Astrocyte of the cerebellum (primary cell): ENCODE measurements around the gene RBPMS2.

Source experiments
- DNase-seq: peaks from one replicate; pipeline ENCODE4 v3.0.0-alpha.2; 2011; ENCODE audit warnings: low read depth
- H3K4me3 ChIP-seq: 2 replicates; pipeline ENCODE4 v1.5.1; 2011; ENCODE audit warnings: mild to moderate bottlenecking, low read depth, low read length, moderate library complexity
- in situ Hi-C: cut with HindIII; loops from 2 replicates; pipeline ENCODE4 v1.10.0; 2017; ENCODE audit warnings: low sequenced_read_pairs
- TF ChIP-seq, protein P1 (sequence below): IDR thresholded peaks from 2 replicates; pipeline ENCODE4 v1.5.1; 2012; ENCODE audit warnings: low read length, low read depth, moderate library complexity, mild to moderate bottlenecking; ENCODE audit errors: missing control alignments

Gene RBPMS2

DNA sequence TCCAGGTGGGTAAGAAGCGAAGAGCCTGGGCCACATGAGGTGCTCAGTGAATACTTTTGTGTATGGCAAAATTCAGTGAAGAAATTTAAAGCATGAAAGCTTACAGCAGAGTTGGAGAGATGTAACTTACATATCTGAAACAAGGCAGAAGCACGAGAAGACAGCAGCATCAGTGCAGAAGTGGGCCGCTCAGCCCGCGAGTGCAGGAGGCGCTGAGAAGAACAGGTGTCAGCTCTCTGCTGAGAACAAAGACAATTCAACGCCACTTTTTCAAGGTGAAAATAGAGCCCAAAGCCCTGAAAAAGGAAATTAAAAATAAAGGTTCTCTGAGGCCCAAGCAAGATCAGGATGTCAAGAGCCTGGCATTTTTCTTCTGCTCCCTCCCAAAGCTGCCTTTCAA lies 58.3 kb downstream of the RBPMS2 start:
- DNase-seq: no peak
- no peak overlapping the region for H3K4me3 ChIP-seq
- in situ Hi-C loops: no loop called here
- TF ChIP-seq, protein P1, sequence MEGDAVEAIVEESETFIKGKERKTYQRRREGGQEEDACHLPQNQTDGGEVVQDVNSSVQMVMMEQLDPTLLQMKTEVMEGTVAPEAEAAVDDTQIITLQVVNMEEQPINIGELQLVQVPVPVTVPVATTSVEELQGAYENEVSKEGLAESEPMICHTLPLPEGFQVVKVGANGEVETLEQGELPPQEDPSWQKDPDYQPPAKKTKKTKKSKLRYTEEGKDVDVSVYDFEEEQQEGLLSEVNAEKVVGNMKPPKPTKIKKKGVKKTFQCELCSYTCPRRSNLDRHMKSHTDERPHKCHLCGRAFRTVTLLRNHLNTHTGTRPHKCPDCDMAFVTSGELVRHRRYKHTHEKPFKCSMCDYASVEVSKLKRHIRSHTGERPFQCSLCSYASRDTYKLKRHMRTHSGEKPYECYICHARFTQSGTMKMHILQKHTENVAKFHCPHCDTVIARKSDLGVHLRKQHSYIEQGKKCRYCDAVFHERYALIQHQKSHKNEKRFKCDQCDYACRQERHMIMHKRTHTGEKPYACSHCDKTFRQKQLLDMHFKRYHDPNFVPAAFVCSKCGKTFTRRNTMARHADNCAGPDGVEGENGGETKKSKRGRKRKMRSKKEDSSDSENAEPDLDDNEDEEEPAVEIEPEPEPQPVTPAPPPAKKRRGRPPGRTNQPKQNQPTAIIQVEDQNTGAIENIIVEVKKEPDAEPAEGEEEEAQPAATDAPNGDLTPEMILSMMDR: no peak

DNA sequence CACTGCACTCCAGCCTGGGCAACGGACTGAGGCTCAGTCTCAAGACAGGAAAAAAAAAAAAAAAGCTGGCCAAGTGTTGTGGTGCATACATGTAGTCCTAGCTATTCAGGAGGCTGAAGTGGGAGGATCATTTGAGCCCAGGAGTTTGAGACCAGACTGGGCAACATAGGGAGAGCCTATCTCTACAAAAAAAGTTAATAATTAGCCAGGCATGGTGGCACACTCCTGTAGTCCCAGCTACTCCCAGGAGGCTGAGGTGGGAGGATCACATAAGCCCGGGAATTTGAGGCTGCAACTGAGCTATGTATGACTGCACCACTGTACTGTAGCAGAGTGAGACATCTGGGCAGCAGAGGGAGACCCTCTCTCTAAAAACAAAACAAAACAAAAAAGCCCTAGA lies 58.9 kb downstream of the RBPMS2 start:
- TF ChIP-seq, protein P1: no peak
- in situ Hi-C loops: no loop called here
- no peak for DNase-seq
- H3K4me3 ChIP-seq: no peak overlapping the region

DNA sequence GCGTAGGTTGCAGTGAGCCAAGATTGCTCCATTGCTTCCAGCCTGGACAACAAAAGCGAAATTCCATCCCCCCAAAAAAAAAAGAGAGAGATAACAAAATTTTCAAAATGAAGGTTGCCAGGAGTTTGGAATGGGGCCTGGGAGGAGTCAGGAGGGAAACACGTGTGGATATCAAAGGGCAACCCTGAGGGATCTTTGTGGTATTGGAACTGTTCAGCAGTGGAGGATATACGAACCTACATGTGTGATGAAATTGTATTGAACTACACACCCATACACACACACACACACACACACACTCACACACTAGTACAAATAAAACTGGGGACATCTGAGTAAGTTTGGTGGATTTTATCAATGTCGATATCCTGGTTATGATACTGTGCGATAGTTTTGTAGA lies 61.8 kb downstream of the RBPMS2 start:
- TF ChIP-seq, protein P1: no peak
- in situ Hi-C loops: no loop called here
- no peak for DNase-seq
- no peak overlapping the region for H3K4me3 ChIP-seq

DNA sequence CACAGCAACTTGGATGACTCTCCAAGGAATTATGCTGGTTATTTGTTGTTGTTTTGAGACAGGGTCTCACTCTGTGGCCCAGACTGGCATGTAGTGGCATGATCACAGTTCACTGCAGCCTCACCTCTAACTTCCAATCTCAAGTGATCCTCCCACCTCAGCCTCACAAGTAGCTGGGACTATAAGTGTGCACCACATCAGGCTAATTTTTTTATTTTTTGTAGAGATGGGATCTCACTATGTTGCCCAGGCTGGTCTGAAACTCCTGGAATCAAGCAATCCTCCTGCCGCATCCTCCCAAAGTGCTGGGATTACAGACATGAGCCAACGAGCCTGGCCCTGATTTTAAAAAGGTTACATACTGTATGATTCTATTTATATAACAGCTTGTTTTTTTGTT lies 63.0 kb downstream of the RBPMS2 start:
- no peak overlapping the region for H3K4me3 ChIP-seq
- TF ChIP-seq, protein P1: no peak
- DNase-seq: no peak
- in situ Hi-C loops: no loop called here

DNA sequence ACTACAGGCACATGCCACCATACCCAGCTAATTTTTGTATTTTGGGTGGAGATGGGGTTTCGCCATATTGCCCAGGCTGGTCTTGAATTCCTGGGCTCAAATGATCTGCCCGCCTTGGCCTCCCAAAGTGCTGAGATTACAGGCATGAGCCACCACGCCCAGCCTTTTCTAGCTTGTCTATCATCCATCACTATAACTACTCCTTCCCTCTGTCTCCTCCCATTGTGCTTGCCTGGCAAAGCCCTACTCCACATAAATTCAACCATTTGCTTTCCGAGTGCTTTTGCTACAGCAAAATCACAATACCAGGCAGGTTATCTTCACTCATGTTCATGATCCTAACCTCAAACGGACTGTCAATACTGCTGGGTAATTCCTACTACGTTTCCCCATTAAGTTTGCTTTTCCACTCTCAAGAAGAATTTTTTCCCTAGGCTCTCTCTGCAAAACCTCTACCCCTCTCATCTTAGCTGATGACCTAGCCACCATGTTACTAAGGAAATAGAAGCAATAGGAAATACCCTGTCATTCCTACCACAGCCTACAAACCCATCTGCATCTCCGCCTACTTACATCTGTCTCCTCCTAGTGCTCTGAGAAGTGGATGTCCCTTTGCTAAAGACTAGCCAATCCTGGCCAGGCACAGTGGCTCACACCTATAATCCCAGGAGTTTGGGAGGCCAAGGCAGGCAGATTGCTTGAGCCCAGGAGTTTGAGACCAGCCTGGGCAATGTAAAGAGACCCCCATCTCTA lies 64.5 kb downstream of the RBPMS2 start:
- in situ Hi-C loops: no loop called here
- DNase-seq: no peak
- no peak overlapping the region for H3K4me3 ChIP-seq
- TF ChIP-seq, protein P1: no peak

DNA sequence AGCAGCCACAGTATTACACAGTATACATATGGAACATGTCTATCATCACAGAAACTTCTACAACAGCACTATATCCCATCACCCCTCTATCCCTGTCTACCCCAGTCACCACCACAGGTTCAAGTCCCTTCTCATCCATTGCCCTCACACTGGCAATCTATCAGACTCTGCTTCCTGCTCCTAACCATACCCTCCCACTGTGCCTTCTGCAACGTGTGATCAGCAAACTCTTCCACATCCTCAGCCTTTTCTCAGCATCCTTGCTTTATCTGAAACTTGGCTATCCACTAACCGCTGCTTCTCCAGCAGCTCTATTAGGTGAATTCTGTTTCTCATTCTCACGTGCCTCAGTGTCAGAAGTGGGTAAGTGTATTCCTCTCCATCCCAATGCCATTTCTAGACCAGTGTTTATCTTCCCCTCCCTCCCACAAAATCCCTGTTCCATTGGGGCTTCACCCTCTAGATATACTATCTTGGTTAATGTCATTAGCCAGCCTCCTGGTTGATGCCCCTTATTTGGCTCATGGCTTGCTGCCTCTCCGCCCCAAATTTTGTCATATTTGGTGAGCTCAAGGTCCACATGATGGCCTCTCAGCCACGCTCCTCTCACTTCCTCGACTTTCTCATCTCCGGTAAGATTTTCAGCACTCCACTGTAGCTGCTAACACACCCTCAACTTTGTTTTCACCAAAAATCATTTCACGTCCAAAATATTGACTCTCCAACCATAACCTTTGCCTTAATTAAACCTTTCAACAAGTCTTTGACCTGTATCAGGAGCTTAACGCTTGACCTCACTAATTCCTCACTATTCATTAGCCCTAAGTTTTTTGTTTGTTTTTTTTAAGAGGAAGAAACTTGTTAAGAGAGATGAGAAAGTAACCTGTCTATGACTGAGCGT lies 69.1 kb downstream of the RBPMS2 start:
- no peak overlapping the region for H3K4me3 ChIP-seq
- DNase-seq: no peak
- in situ Hi-C loops: no loop called here
- TF ChIP-seq, protein P1: no peak
